H9 (cell line): ENCODE measurements around the gene STOM. TPM values are rescaled to one million over a fixed set of nuclear protein-coding genes. Genes with fewer than 3 reads are reported as not detected.

Source experiments
- DNase-seq: peaks from one replicate; pipeline ENCODE4 v3.0.0-alpha.2; 2017
- H2AFZ ChIP-seq: one replicate; pipeline ENCODE4 v1.6.1; 2013; ENCODE audit warnings: mild to moderate bottlenecking, low read length, control low read depth, moderate library complexity
- H2AK5ac ChIP-seq: 2 replicates; pipeline ENCODE4 v1.6.1; 2013; ENCODE audit warnings: low read length, control low read depth, mixed read lengths; ENCODE audit not compliant: insufficient read length
- H2BK120ac ChIP-seq: one replicate; pipeline ENCODE4 v1.6.1; 2013; ENCODE audit warnings: low read depth, mild to moderate bottlenecking, low read length, control low read depth, inconsistent platforms; ENCODE audit not compliant: poor library complexity, severe bottlenecking
- H2BK12ac ChIP-seq: 2 replicates; pipeline ENCODE4 v1.6.1; 2013; ENCODE audit warnings: low read length, control low read depth, mixed read lengths, low read depth; ENCODE audit not compliant: insufficient read length
- H2BK15ac ChIP-seq: 2 replicates; pipeline ENCODE4 v1.6.1; 2013; ENCODE audit warnings: low read depth, low read length, control low read depth
- H2BK20ac ChIP-seq: one replicate; pipeline ENCODE4 v1.6.1; 2013; ENCODE audit warnings: low read depth, mild to moderate bottlenecking, low read length, control low read depth, inconsistent platforms; ENCODE audit not compliant: poor library complexity, severe bottlenecking
- H2BK5ac ChIP-seq: 2 replicates; pipeline ENCODE4 v1.6.1; 2013; ENCODE audit warnings: low read length, control low read depth, mixed read lengths; ENCODE audit not compliant: insufficient read length
- H3K14ac ChIP-seq: 2 replicates; pipeline ENCODE4 v1.6.1; 2013; ENCODE audit warnings: low read length, control low read depth; ENCODE audit not compliant: insufficient read depth
- H3K18ac ChIP-seq: 2 replicates; pipeline ENCODE4 v1.6.1; 2013; ENCODE audit warnings: low read depth, mild to moderate bottlenecking, mixed read lengths, low read length, control low read depth; ENCODE audit not compliant: insufficient read length
- H3K23ac ChIP-seq: 2 replicates; pipeline ENCODE4 v1.6.1; 2013; ENCODE audit warnings: low read length, control low read depth, mixed read lengths, low read depth; ENCODE audit not compliant: insufficient read length
- H3K23me2 ChIP-seq: 2 replicates; pipeline ENCODE4 v1.6.1; 2013; ENCODE audit warnings: low read depth, mild to moderate bottlenecking, mixed read lengths, low read length, control low read depth; ENCODE audit not compliant: insufficient read length, poor library complexity, severe bottlenecking
- H3K27ac ChIP-seq: 2 replicates; pipeline ENCODE4 v1.5.1; 2013; ENCODE audit warnings: low read length, control low read depth, mixed read lengths, low read depth; ENCODE audit not compliant: insufficient read length
- H3K27me3 ChIP-seq: 2 replicates; pipeline ENCODE4 v1.6.1; 2013; ENCODE audit warnings: low read length, control low read depth, inconsistent platforms; ENCODE audit not compliant: insufficient read depth
- H3K4ac ChIP-seq: 2 replicates; pipeline ENCODE4 v1.6.1; 2013; ENCODE audit warnings: low read depth, mild to moderate bottlenecking, control low read depth, inconsistent platforms, low read length, moderate library complexity
- H3K4me1 ChIP-seq: 2 replicates; pipeline ENCODE4 v1.6.1; 2013; ENCODE audit warnings: low read length, control low read depth, inconsistent platforms; ENCODE audit not compliant: insufficient read depth
- H3K4me2 ChIP-seq: 2 replicates; pipeline ENCODE4 v1.6.1; 2013; ENCODE audit warnings: low read length, control low read depth, mixed read lengths; ENCODE audit not compliant: insufficient read length, insufficient read depth
- H3K56ac ChIP-seq: 2 replicates; pipeline ENCODE4 v1.6.1; 2013; ENCODE audit warnings: low read depth, mild to moderate bottlenecking, mixed read lengths, low read length, control low read depth; ENCODE audit not compliant: insufficient read length
- H3K79me1 ChIP-seq: 2 replicates; pipeline ENCODE4 v1.6.1; 2013; ENCODE audit warnings: low read depth, mild to moderate bottlenecking, moderate library complexity, low read length, control low read depth, inconsistent platforms; ENCODE audit not compliant: insufficient read depth, poor library complexity, severe bottlenecking
- H3K79me2 ChIP-seq: 2 replicates; pipeline ENCODE4 v1.6.1; 2013; ENCODE audit warnings: low read length, control low read depth, inconsistent platforms; ENCODE audit not compliant: insufficient read depth
- H3K9ac ChIP-seq: 2 replicates; pipeline ENCODE4 v1.6.1; 2013; ENCODE audit warnings: low read length, control low read depth, mixed read lengths; ENCODE audit not compliant: insufficient read length; ENCODE audit errors: extremely low read depth
- H3K9me3 ChIP-seq: one replicate; pipeline ENCODE4 v1.6.1; 2013; ENCODE audit warnings: low read depth, low read length, inconsistent platforms; ENCODE audit not compliant: control insufficient read depth
- H3T11ph ChIP-seq: one replicate; pipeline ENCODE4 v1.6.1; 2013; ENCODE audit warnings: mild to moderate bottlenecking, low read length, control low read depth, inconsistent platforms
- H4K20me1 ChIP-seq: one replicate; pipeline ENCODE4 v1.6.1; 2013; ENCODE audit not compliant: control insufficient read depth, insufficient read length, insufficient read depth
- H4K5ac ChIP-seq: 2 replicates; pipeline ENCODE4 v1.6.1; 2013; ENCODE audit warnings: low read depth, mild to moderate bottlenecking, mixed read lengths, low read length, control low read depth; ENCODE audit not compliant: insufficient read length
- H4K8ac ChIP-seq: replicated peaks from 2 replicates; pipeline ENCODE4 v1.6.1; 2013; ENCODE audit warnings: low read length, control low read depth, mixed read lengths, low read depth; ENCODE audit not compliant: insufficient read length
- H4K91ac ChIP-seq: 2 replicates; pipeline ENCODE4 v1.6.1; 2013; ENCODE audit warnings: low read depth, mild to moderate bottlenecking, moderate library complexity, mixed read lengths, low read length, control low read depth; ENCODE audit not compliant: insufficient read length
- H3K27ac Mint-ChIP-seq, 3 experiments: 2 replicates in 2 of 3; 3 replicates in 1 of 3; pipeline ENCODE4 v1.8.0; 2020 to 2021; ENCODE audit warnings: mixed read lengths in 3 of 3, mild to moderate bottlenecking in 1 of 3, moderate library complexity in 1 of 3
- H3K27me3 Mint-ChIP-seq: 2 replicates; pipeline ENCODE4 v1.8.0; 2021; ENCODE audit warnings: low read depth, mild to moderate bottlenecking, moderate library complexity, mixed read lengths
- H3K36me3 Mint-ChIP-seq, 3 experiments: 2 replicates in 2 of 3; 3 replicates in 1 of 3; pipeline ENCODE4 v1.8.0; 2020 to 2021; ENCODE audit warnings: low read depth in 3 of 3, mixed read lengths in 3 of 3; ENCODE audit not compliant: insufficient read depth in 1 of 3
- H3K4me1 Mint-ChIP-seq, 2 experiments: 2 replicates each; pipeline ENCODE4 v1.8.0; 2020; ENCODE audit warnings: mixed read lengths in 2 of 2
- H3K4me3 Mint-ChIP-seq, 2 experiments: 2 replicates in 1 of 2; 3 replicates in 1 of 2; pipeline ENCODE4 v1.8.0; 2020 to 2021; ENCODE audit warnings: mild to moderate bottlenecking in 2 of 2, mixed read lengths in 2 of 2, moderate library complexity in 1 of 2
- H3K9me3 Mint-ChIP-seq, 2 experiments: 2 replicates in 1 of 2; 3 replicates in 1 of 2; pipeline ENCODE4 v1.8.0; 2020; ENCODE audit warnings: mild to moderate bottlenecking in 2 of 2, mixed read lengths in 2 of 2, moderate library complexity in 1 of 2
- CTCF ChIP-seq: fragments of 200-600 bp; sonication (generic); conservative IDR thresholded peaks from 3 replicates; pipeline ENCODE4 v1.8.0; 2021; ENCODE audit warnings: antibody characterized with exemption, mild to moderate bottlenecking
- WGBS: extraction: QIAGEN DNeasy Blood & Tissue Kit; methylation state at CpG from one replicate; pipeline ENCODE4 v1.1.7; 2013; ENCODE audit warnings: missing lambda C conversion rate, low lambda C conversion rate, mixed read lengths; ENCODE audit not compliant: insufficient read length; ENCODE audit errors: extremely low coverage; 5-methylcytosine and 5-hydroxymethylcytosine counted together
- total RNA-seq: library from RNA; stranded (reverse); gene quantifications from 2 replicates; pipeline ENCODE4 v1.2.1, GENCODE V29; 2021

Gene STOM
- total RNA-seq, 1 experiment from 2014 or later: 15.3 TPM

- Histone ChIP-seq H3K27ac (no peak overlapping the region), H2BK120ac (no peak overlapping the region), H3K27me3 (peaks cover 14% of the 10 kb centered on the region; the same call in 1 of the 2 replicates), H4K8ac (no peak overlapping the region), H3K56ac (no peak overlapping the region), H4K91ac (no peak overlapping the region), H2BK5ac (no peak overlapping the region), H2AK5ac (no peak overlapping the region), H2BK12ac (no peak overlapping the region), H3K79me2 (no peaks in the 10 kb centered on the region), H3K4ac (no peak overlapping the region), H3K4me2 (no peak overlapping the region), H3K18ac (no peak overlapping the region), H3K23me2 (peaks cover 4% of the 10 kb centered on the region), H2BK15ac (no peak overlapping the region), H2BK20ac (no peak overlapping the region), H3K9ac (no peak overlapping the region), H3K9me3 (no peaks in the 10 kb centered on the region), H3K14ac (no peak overlapping the region), H3T11ph (no peak overlapping the region), H4K20me1 (no peaks in the 10 kb centered on the region), H4K5ac (no peak overlapping the region), H3K4me1 (no peaks in the 10 kb centered on the region), H3K23ac (no peak overlapping the region), H2AFZ (no peak overlapping the region), H3K79me1 (no peaks in the 10 kb centered on the region)
- Mint-ChIP-seq H3K4me1 (peaks cover 9 to 18% of the 10 kb centered on the region in 2 experiments), H3K4me3 (no peak overlapping the region), H3K27ac (no peak overlapping the region), H3K27me3 (peaks cover 82% of the 10 kb centered on the region), H3K36me3 (peaks cover 0 to 3% (median 2%) of the 10 kb centered on the region in 3 experiments; a peak in 2 of 7 replicates), H3K9me3 (no peaks in the 10 kb centered on the region; a peak in 1 of 5 replicates)
- WGBS: no CpG with 5 or more reads among the region's 1 CpG
- DNase-seq: no peak
- TF ChIP-seq CTCF: no peak
These were observed 65.3 kb downstream of the STOM start for GRCh38 chr9:121304707-121305106.
